Measurements from ENCODE around the gene GRIK4.

GRIK4 gene

GRCh38 chr11:120883404-120884080 lies 372.0 kb downstream of the GRIK4 start:
- H3K27me3 ChIP-seq (ENCODE audit: insufficient read depth, low read length), result no peaks in the 10 kb centered on the region
- no peak overlapping the region for H3K27ac ChIP-seq (ENCODE audit: low read depth, low read length)
- no peaks in the 10 kb centered on the region for H3K9me3 ChIP-seq (ENCODE audit: insufficient read depth, low read depth, low read length)
- no peak overlapping the region for H3K9ac ChIP-seq (ENCODE audit: low read depth, low read length)
- no peak overlapping the region for H3K4me3 ChIP-seq (ENCODE audit: low read length)
- H3K36me3 ChIP-seq (ENCODE audit: insufficient read depth, low read length), result no peaks in the 10 kb centered on the region
- H3K4me1 ChIP-seq (ENCODE audit: insufficient read depth, low read length), result peaks cover 8% of the 10 kb centered on the region
- WGBS, result 63% methylated on average over 9 of the region's 9 CpGs

DNA sequence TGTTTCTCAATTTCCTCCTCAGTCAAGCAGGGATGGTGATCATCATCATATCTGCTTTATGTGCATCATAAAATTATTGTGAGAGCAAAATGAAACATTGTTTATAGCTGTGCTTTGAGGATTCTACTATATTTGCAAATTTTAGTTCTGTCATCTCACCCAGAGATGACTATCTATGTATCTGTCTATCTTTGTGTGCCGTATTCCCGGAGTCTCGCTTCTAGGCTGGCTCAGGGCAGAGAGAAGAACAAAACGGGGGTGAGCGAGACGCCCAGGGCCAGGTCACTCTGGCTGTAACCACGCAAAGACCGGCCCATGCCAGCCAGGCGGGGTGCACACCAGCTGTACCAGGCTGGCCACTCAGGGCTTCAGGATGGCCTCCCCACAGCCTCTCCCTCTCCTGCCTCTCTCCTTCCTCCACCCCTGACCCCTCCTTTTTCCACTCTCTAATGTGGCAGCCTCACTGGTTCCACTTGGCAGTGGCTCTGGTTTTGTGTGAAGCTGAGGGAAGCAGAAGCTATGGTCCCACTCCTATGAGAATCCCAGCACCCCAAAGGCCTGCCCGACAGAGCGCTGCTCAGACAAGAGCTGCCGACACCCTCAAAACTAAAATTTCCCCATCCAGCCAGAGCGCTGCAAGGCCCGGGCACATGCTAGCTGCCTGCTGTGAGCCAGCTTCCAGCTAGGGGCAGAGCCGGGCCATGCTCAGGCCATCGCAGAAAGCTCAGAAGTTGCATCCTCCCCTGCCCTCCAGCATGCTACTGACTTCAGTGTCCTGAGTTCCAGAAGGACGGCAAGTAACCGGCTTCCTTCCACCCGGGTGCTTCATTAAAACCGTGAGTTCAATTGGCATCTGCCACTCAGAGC lies 372.8 kb downstream of the GRIK4 start:
- no peak overlapping the region for H3K9ac ChIP-seq (ENCODE audit: low read depth, low read length)
- H3K27ac ChIP-seq (ENCODE audit: low read depth, low read length), result no peak overlapping the region
- H3K4me1 ChIP-seq (ENCODE audit: insufficient read depth, low read length), result peaks cover 8% of the 10 kb centered on the region
- 93% methylated on average over 20 of the region's 20 CpGs for WGBS
- H3K36me3 ChIP-seq (ENCODE audit: insufficient read depth, low read length), result no peaks in the 10 kb centered on the region
- no peaks in the 10 kb centered on the region for H3K27me3 ChIP-seq (ENCODE audit: insufficient read depth, low read length)
- no peaks in the 10 kb centered on the region for H3K9me3 ChIP-seq (ENCODE audit: insufficient read depth, low read depth, low read length)
- H3K4me3 ChIP-seq (ENCODE audit: low read length), result no peak overlapping the region

- Histone ChIP-seq H3K9me3 (ENCODE audit: insufficient read depth, low read depth, low read length) (no peaks in the 10 kb centered on the region), H3K36me3 (ENCODE audit: insufficient read depth, low read length) (no peaks in the 10 kb centered on the region), H3K4me3 (ENCODE audit: low read length) (no peak overlapping the region), H3K27me3 (ENCODE audit: insufficient read depth, low read length) (no peaks in the 10 kb centered on the region), H3K27ac (ENCODE audit: low read depth, low read length) (no peak overlapping the region), H3K9ac (ENCODE audit: low read depth, low read length) (no peak overlapping the region), H3K4me1 (ENCODE audit: insufficient read depth, low read length) (0 out of 2 replicates have a peak, but pooled peaks cover 4% of the 10 kb centered on the region)
- WGBS, result 92% methylated on average over 7 of the region's 7 CpGs
These were observed 379.2 kb downstream of the GRIK4 start for GRCh38 chr11:120890609-120891320.

DNA sequence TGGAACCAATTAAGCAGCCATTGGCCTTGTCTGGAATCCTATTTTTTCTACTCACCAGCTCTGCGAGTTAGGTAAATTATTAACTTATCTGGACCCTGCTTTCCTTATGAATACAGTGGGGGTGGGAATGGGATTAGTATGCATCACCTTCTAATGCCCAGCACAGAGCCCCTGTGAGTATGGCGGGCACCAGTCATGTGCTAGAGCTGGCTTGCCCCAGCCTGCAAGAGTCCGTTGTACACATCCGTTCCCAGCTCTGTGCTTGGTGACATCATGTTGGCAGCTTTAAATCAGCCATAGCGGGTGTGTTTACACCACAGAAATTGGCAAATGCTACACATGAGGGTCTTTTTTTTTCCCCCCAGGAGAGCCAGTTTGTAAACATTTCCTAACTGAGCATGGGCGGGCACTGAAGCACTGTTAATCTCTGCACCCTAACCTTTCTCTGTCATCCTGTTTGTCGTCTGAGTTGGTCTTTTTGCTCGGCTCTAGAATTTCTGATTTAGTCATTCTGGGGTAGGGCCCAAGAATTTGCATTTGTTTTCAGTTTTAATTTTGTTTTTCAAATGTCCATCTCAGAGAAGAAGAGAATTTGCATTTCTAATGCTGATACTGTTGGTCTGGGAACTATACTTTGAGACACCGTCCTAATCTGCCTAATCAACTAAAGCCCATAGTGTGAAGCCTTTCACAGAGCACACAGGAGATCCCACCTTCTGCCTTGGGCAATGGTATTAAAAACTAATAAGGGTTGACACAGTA lies 382.1 kb downstream of the GRIK4 start:
- no peak overlapping the region for H3K9ac ChIP-seq (ENCODE audit: low read depth, low read length)

GRCh38 chr11:120894202-120894985 lies 382.8 kb downstream of the GRIK4 start:
- H3K36me3 ChIP-seq (ENCODE audit: insufficient read depth, low read length), result no peaks in the 10 kb centered on the region
- H3K9ac ChIP-seq (ENCODE audit: low read depth, low read length), result no peak overlapping the region
- H3K4me3 ChIP-seq (ENCODE audit: low read length), result no peak overlapping the region
- 0 out of 2 replicates have a peak, but pooled peaks cover 4% of the 10 kb centered on the region for H3K4me1 ChIP-seq (ENCODE audit: insufficient read depth, low read length)
- H3K27ac ChIP-seq (ENCODE audit: low read depth, low read length), result no peak overlapping the region
- WGBS, result 92% methylated on average over 12 of the region's 12 CpGs
- H3K27me3 ChIP-seq (ENCODE audit: insufficient read depth, low read length), result no peaks in the 10 kb centered on the region
- H3K9me3 ChIP-seq (ENCODE audit: insufficient read depth, low read depth, low read length), result no peaks in the 10 kb centered on the region

More for the DNA sequence above, 382.1 kb downstream of the GRIK4 start:
- no peaks in the 10 kb centered on the region for H3K27me3 ChIP-seq (ENCODE audit: insufficient read depth, low read length)
- no peak overlapping the region for H3K4me3 ChIP-seq (ENCODE audit: low read length)
- H3K9me3 ChIP-seq (ENCODE audit: insufficient read depth, low read depth, low read length), result no peaks in the 10 kb centered on the region
- H3K36me3 ChIP-seq (ENCODE audit: insufficient read depth, low read length), result no peaks in the 10 kb centered on the region
- H3K27ac ChIP-seq (ENCODE audit: low read depth, low read length), result no peak overlapping the region
- H3K4me1 ChIP-seq (ENCODE audit: insufficient read depth, low read length), result 0 out of 2 replicates have a peak, but pooled peaks cover 4% of the 10 kb centered on the region
- WGBS, result 88% methylated on average over 9 of the region's 9 CpGs

- Histone ChIP-seq H3K36me3 (ENCODE audit: insufficient read depth, low read length) (no peaks in the 10 kb centered on the region), H3K27me3 (ENCODE audit: insufficient read depth, low read length) (no peaks in the 10 kb centered on the region), H3K27ac (ENCODE audit: low read depth, low read length) (no peak overlapping the region), H3K4me1 (ENCODE audit: insufficient read depth, low read length) (0 out of 2 replicates have a peak, but pooled peaks cover 12% of the 10 kb centered on the region), H3K9ac (ENCODE audit: low read depth, low read length) (no peak overlapping the region), H3K9me3 (ENCODE audit: insufficient read depth, low read depth, low read length) (no peaks in the 10 kb centered on the region), H3K4me3 (ENCODE audit: low read length) (no peak overlapping the region)
- WGBS, result 97% methylated on average over 7 of the region's 7 CpGs
These were observed 385.1 kb downstream of the GRIK4 start for GRCh38 chr11:120896687-120897086.

DNA sequence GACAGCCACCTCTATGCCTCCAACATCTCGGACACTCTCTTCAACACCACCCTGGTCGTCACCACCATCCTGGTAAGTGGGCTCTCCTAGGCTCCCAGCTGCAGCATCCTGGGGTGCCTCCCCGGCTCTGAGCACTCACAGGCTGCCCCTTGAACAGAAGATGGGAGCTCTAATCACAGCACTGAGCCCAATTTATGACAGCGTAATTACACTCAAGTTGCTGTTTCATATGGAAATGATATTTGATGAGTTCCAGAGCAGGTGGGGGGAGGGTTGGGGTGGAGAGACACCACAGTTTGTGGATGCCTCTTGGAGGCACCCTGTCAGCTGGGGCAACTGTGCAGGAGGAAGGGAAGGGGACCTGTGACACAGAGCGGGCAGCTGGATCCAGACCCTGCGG lies 387.0 kb downstream of the GRIK4 start:
- H3K4me1 ChIP-seq (ENCODE audit: insufficient read depth, low read length), result 0 out of 2 replicates have a peak, but pooled peaks cover 12% of the 10 kb centered on the region
- 93% methylated on average over 6 of the region's 6 CpGs for WGBS
- no peaks in the 10 kb centered on the region for H3K27me3 ChIP-seq (ENCODE audit: insufficient read depth, low read length)
- no peaks in the 10 kb centered on the region for H3K9me3 ChIP-seq (ENCODE audit: insufficient read depth, low read depth, low read length)
- no peak overlapping the region for H3K27ac ChIP-seq (ENCODE audit: low read depth, low read length)
- H3K36me3 ChIP-seq (ENCODE audit: insufficient read depth, low read length), result no peaks in the 10 kb centered on the region
- H3K9ac ChIP-seq (ENCODE audit: low read depth, low read length), result no peak overlapping the region
- no peak overlapping the region for H3K4me3 ChIP-seq (ENCODE audit: low read length)

DNA sequence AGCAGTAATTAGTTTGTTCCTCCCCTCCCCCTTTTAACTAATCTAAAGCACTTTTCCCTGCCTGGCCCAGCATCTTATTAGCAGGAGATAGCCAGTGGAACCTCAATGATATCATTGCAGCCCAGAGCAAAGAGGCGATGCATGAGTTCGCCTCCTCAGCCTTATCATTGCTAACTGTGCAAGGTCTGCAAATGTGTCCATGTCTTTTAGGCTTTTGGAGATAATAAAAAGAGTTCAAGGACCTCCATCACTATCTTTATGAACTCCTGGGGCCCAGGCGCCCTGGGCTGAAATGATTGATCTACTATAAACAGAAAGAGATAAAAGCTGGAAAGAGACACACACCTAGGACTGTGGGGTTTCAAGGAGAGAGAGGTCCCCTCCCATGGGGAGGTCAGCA lies 388.2 kb downstream of the GRIK4 start:
- Histone ChIP-seq H3K36me3 (ENCODE audit: insufficient read depth, low read length) (no peaks in the 10 kb centered on the region), H3K27me3 (ENCODE audit: insufficient read depth, low read length) (no peaks in the 10 kb centered on the region), H3K9me3 (ENCODE audit: insufficient read depth, low read depth, low read length) (no peaks in the 10 kb centered on the region), H3K4me1 (ENCODE audit: insufficient read depth, low read length) (0 out of 2 replicates have a peak, but pooled peaks cover 7% of the 10 kb centered on the region), H3K27ac (ENCODE audit: low read depth, low read length) (no peak overlapping the region), H3K4me3 (ENCODE audit: low read length) (no peak overlapping the region), H3K9ac (ENCODE audit: low read depth, low read length) (no peak overlapping the region)
- WGBS, result 83% methylated on average over 2 of the region's 3 CpGs

GRCh38 chr11:120900643-120901042 lies 389.1 kb downstream of the GRIK4 start:
- Histone ChIP-seq H3K9me3 (ENCODE audit: insufficient read depth, low read depth, low read length) (no peaks in the 10 kb centered on the region), H3K4me1 (ENCODE audit: insufficient read depth, low read length) (0 out of 2 replicates have a peak, but pooled peaks cover 7% of the 10 kb centered on the region), H3K27me3 (ENCODE audit: insufficient read depth, low read length) (no peaks in the 10 kb centered on the region), H3K36me3 (ENCODE audit: insufficient read depth, low read length) (no peaks in the 10 kb centered on the region), H3K9ac (ENCODE audit: low read depth, low read length) (no peak overlapping the region), H3K27ac (ENCODE audit: low read depth, low read length) (no peak overlapping the region), H3K4me3 (ENCODE audit: low read length) (no peak overlapping the region)
- 63% methylated on average over 9 of the region's 9 CpGs for WGBS

DNA sequence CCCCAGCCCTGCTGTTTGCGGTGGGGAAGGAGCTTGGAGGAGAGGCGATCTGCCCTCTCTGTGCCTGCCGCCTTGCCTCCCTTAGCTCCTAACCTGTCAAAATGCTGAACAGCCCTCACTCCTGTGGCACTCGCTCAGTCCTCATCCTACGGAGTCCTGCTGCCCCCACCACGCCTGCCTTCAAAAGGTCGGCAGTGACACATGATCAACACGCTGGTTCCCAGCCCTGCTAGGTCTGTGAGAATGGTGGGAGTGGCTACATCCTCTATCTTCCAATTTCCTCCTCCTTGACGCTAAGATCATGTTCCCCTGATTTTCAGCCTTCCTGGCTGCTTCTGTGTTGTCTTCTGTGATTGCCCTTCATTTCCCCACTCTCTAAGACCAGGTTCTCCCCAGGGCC lies 392.1 kb downstream of the GRIK4 start:
- no peaks in the 10 kb centered on the region for H3K27me3 ChIP-seq (ENCODE audit: insufficient read depth, low read length)
- WGBS, result 74% methylated on average over 9 of the region's 9 CpGs

More for the DNA sequence above, 392.1 kb downstream of the GRIK4 start:
- no peak overlapping the region for H3K4me3 ChIP-seq (ENCODE audit: low read length)
- no peak overlapping the region for H3K27ac ChIP-seq (ENCODE audit: low read depth, low read length)
- 0 out of 2 replicates have a peak, but pooled peaks cover 7% of the 10 kb centered on the region for H3K4me1 ChIP-seq (ENCODE audit: insufficient read depth, low read length)
- H3K9ac ChIP-seq (ENCODE audit: low read depth, low read length), result no peak overlapping the region
- no peaks in the 10 kb centered on the region for H3K36me3 ChIP-seq (ENCODE audit: insufficient read depth, low read length)
- H3K9me3 ChIP-seq (ENCODE audit: insufficient read depth, low read depth, low read length), result no peaks in the 10 kb centered on the region

All from HUES64 (cell line).